ENCODE results near the gene GALM. TPM values are rescaled to one million over a fixed set of nuclear protein-coding genes. Genes with fewer than 3 reads are reported as not detected.
"Not testable (repeated sequence)": the region's sequence is repeated elsewhere in the genome, so short reads cannot be mapped to it uniquely, and the experiment has no call there.

Gene GALM
- total and polyA plus RNA-seq, 4 donors, result 6.7 to 17.4 (median 7.9) TPM

GRCh38 chr2:38692636-38693318, 26.9 kb downstream of the GALM start:
- no peaks in the 10 kb centered on the region for H3K9me3 ChIP-seq (ENCODE audit: control insufficient read depth, insufficient read depth, low read length)
- DNase-seq (ENCODE audit: low read depth in 4 of 6, low spot score in 6 of 6), result peak in 1 of 6 donors; percentile 3
- H3K4me1 ChIP-seq (ENCODE audit: control insufficient read depth, insufficient read depth, low read length), result no peaks in the 10 kb centered on the region
- H3K27ac ChIP-seq (ENCODE audit: low read depth, low read length), result no peak overlapping the region
- H3K36me3 ChIP-seq (ENCODE audit: control insufficient read depth, insufficient read depth, low read length), result peaks cover 3% of the 10 kb centered on the region
- H3K27me3 ChIP-seq (ENCODE audit: control insufficient read depth, insufficient read depth, low read length), result no peaks in the 10 kb centered on the region
- H3K4me3 ChIP-seq (ENCODE audit: low read depth, low read length), result no peak overlapping the region
- 86% methylated on average over 7 of the region's 8 CpGs for WGBS (ENCODE audit: insufficient coverage)

GRCh38 chr2:38697116-38697840, 31.4 kb downstream of the GALM start:
- no peak overlapping the region for H3K27ac ChIP-seq (ENCODE audit: low read depth, low read length)
- H3K36me3 ChIP-seq (ENCODE audit: control insufficient read depth, insufficient read depth, low read length), result peaks cover 3% of the 10 kb centered on the region
- no peaks in the 10 kb centered on the region for H3K9me3 ChIP-seq (ENCODE audit: control insufficient read depth, insufficient read depth, low read length)
- DNase-seq (ENCODE audit: low read depth in 4 of 6, low spot score in 6 of 6), result no peak
- WGBS (ENCODE audit: insufficient coverage), result 72% methylated on average over 4 of the region's 8 CpGs
- H3K4me1 ChIP-seq (ENCODE audit: control insufficient read depth, insufficient read depth, low read length), result no peaks in the 10 kb centered on the region
- no peak overlapping the region for H3K4me3 ChIP-seq (ENCODE audit: low read depth, low read length)
- H3K27me3 ChIP-seq (ENCODE audit: control insufficient read depth, insufficient read depth, low read length), result no peaks in the 10 kb centered on the region

- Histone ChIP-seq H3K36me3 (ENCODE audit: control insufficient read depth, insufficient read depth, low read length) (no peaks in the 10 kb centered on the region), H3K27ac (ENCODE audit: low read depth, low read length) (no peak overlapping the region), H3K9me3 (ENCODE audit: control insufficient read depth, insufficient read depth, low read length) (no peaks in the 10 kb centered on the region), H3K4me3 (ENCODE audit: low read depth, low read length) (no peak overlapping the region), H3K4me1 (ENCODE audit: control insufficient read depth, insufficient read depth, low read length) (no peaks in the 10 kb centered on the region), H3K27me3 (ENCODE audit: control insufficient read depth, insufficient read depth, low read length) (no peaks in the 10 kb centered on the region)
- no CpG with 5 or more reads among the region's 5 CpGs for WGBS (ENCODE audit: insufficient coverage)
- no peak for DNase-seq (ENCODE audit: low read depth in 4 of 6, low spot score in 6 of 6)
These were observed 32.6 kb downstream of the GALM start for GRCh38 chr2:38698467-38699003.

GRCh38 chr2:38700113-38700785, 34.3 kb downstream of the GALM start:
- H3K27me3 ChIP-seq (ENCODE audit: control insufficient read depth, insufficient read depth, low read length), result no peaks in the 10 kb centered on the region
- no peak overlapping the region for H3K4me3 ChIP-seq (ENCODE audit: low read depth, low read length)
- no peak overlapping the region for H3K27ac ChIP-seq (ENCODE audit: low read depth, low read length)
- no peak for DNase-seq (ENCODE audit: low read depth in 4 of 6, low spot score in 6 of 6)
- no peaks in the 10 kb centered on the region for H3K4me1 ChIP-seq (ENCODE audit: control insufficient read depth, insufficient read depth, low read length)
- no CpG with 5 or more reads among the region's 9 CpGs for WGBS (ENCODE audit: insufficient coverage)
- no peaks in the 10 kb centered on the region for H3K9me3 ChIP-seq (ENCODE audit: control insufficient read depth, insufficient read depth, low read length)
- H3K36me3 ChIP-seq (ENCODE audit: control insufficient read depth, insufficient read depth, low read length), result no peaks in the 10 kb centered on the region

GRCh38 chr2:38700881-38701458, 35.1 kb downstream of the GALM start:
- no peaks in the 10 kb centered on the region for H3K27me3 ChIP-seq (ENCODE audit: control insufficient read depth, insufficient read depth, low read length)
- no peaks in the 10 kb centered on the region for H3K36me3 ChIP-seq (ENCODE audit: control insufficient read depth, insufficient read depth, low read length)
- no peak overlapping the region for H3K4me3 ChIP-seq (ENCODE audit: low read depth, low read length)
- no peak overlapping the region for H3K27ac ChIP-seq (ENCODE audit: low read depth, low read length)
- H3K4me1 ChIP-seq (ENCODE audit: control insufficient read depth, insufficient read depth, low read length), result no peaks in the 10 kb centered on the region
- DNase-seq (ENCODE audit: low read depth in 4 of 6, low spot score in 6 of 6), result no peak
- H3K9me3 ChIP-seq (ENCODE audit: control insufficient read depth, insufficient read depth, low read length), result no peaks in the 10 kb centered on the region

GRCh38 chr2:38701542-38701941, 35.6 kb downstream of the GALM start:
- DNase-seq (ENCODE audit: low read depth in 4 of 6, low spot score in 6 of 6), result no peak
- Histone ChIP-seq H3K36me3 (ENCODE audit: control insufficient read depth, insufficient read depth, low read length) (no peaks in the 10 kb centered on the region), H3K27me3 (ENCODE audit: control insufficient read depth, insufficient read depth, low read length) (no peaks in the 10 kb centered on the region), H3K9me3 (ENCODE audit: control insufficient read depth, insufficient read depth, low read length) (no peaks in the 10 kb centered on the region), H3K4me3 (ENCODE audit: low read depth, low read length) (no peak overlapping the region), H3K27ac (ENCODE audit: low read depth, low read length) (no peak overlapping the region), H3K4me1 (ENCODE audit: control insufficient read depth, insufficient read depth, low read length) (no peaks in the 10 kb centered on the region)
- 100% methylated on average over 2 of the region's 4 CpGs for WGBS (ENCODE audit: insufficient coverage)

- no peaks in the 10 kb centered on the region for H3K27me3 ChIP-seq (ENCODE audit: control insufficient read depth, insufficient read depth, low read length)
- H3K4me1 ChIP-seq (ENCODE audit: control insufficient read depth, insufficient read depth, low read length), result no peaks in the 10 kb centered on the region
- no peaks in the 10 kb centered on the region for H3K9me3 ChIP-seq (ENCODE audit: control insufficient read depth, insufficient read depth, low read length)
- H3K36me3 ChIP-seq (ENCODE audit: control insufficient read depth, insufficient read depth, low read length), result no peaks in the 10 kb centered on the region
- H3K4me3 ChIP-seq (ENCODE audit: low read depth, low read length), result no peak overlapping the region
- WGBS (ENCODE audit: insufficient coverage), result no CpG with 5 or more reads among the region's 1 CpG
- no peak for DNase-seq (ENCODE audit: low read depth in 4 of 6, low spot score in 6 of 6)
- no peak overlapping the region for H3K27ac ChIP-seq (ENCODE audit: low read depth, low read length)
These were observed 36.5 kb downstream of the GALM start for GRCh38 chr2:38702413-38702812.

- H3K27ac ChIP-seq (ENCODE audit: low read depth, low read length); DNase-seq (ENCODE audit: low read depth in 4 of 6, low spot score in 6 of 6); H3K27me3 ChIP-seq (ENCODE audit: control insufficient read depth, insufficient read depth, low read length); H3K36me3 ChIP-seq (ENCODE audit: control insufficient read depth, insufficient read depth, low read length); H3K9me3 ChIP-seq (ENCODE audit: control insufficient read depth, insufficient read depth, low read length); H3K4me3 ChIP-seq (ENCODE audit: low read depth, low read length); H3K4me1 ChIP-seq (ENCODE audit: control insufficient read depth, insufficient read depth, low read length): not testable (repeated sequence)
- 100% methylated on average over 3 of the region's 5 CpGs for WGBS (ENCODE audit: insufficient coverage)
These were observed 37.4 kb downstream of the GALM start for GRCh38 chr2:38703336-38703735.

GRCh38 chr2:38704664-38705063, 38.8 kb downstream of the GALM start:
- H3K4me3 ChIP-seq (ENCODE audit: low read depth, low read length), result no peak overlapping the region
- H3K27ac ChIP-seq (ENCODE audit: low read depth, low read length), result no peak overlapping the region
- H3K36me3 ChIP-seq (ENCODE audit: control insufficient read depth, insufficient read depth, low read length), result no peaks in the 10 kb centered on the region
- WGBS (ENCODE audit: insufficient coverage), result 100% methylated on average over 1 of the region's 2 CpGs
- H3K27me3 ChIP-seq (ENCODE audit: control insufficient read depth, insufficient read depth, low read length), result no peaks in the 10 kb centered on the region
- H3K4me1 ChIP-seq (ENCODE audit: control insufficient read depth, insufficient read depth, low read length), result no peaks in the 10 kb centered on the region
- no peak for DNase-seq (ENCODE audit: low read depth in 4 of 6, low spot score in 6 of 6)
- no peaks in the 10 kb centered on the region for H3K9me3 ChIP-seq (ENCODE audit: control insufficient read depth, insufficient read depth, low read length)

Data from spinal cord (tissue), 10 donors.